Uterus (tissue), 4 donors: ENCODE measurements around the gene ROBO2. TPM values are rescaled to one million over a fixed set of nuclear protein-coding genes. Genes with fewer than 3 reads are reported as not detected.

Source experiments
- DNase-seq, 2 donors: peaks; one replicate each; pipeline ENCODE4 v3.0.0-alpha.2; 2019 to 2020
- H3K27ac ChIP-seq, 2 donors: fragments of 200-600 bp; sonication (generic); 1 replicate in 1 of 2; 2 replicates in 1 of 2; pipeline ENCODE4 v1.5.1; 2016 to 2018
- H3K27me3 ChIP-seq, 2 donors: fragments of 200-600 bp; sonication (generic); one replicate each; pipeline ENCODE4 v1.5.1; 2018 to 2019; ENCODE audit warnings: control low read depth in 1 of 2
- H3K36me3 ChIP-seq, 2 donors: fragments of 200-600 bp; sonication (generic); one replicate each; pipeline ENCODE4 v1.5.1; 2019; ENCODE audit warnings: control low read depth in 1 of 2
- H3K4me1 ChIP-seq, 2 donors: fragments of 200-600 bp; sonication (generic); one replicate each; pipeline ENCODE4 v1.5.1; 2018 to 2019; ENCODE audit warnings: control low read depth in 1 of 2
- H3K4me3 ChIP-seq, 2 donors: fragments of 200-600 bp; sonication (generic); 1 replicate in 1 of 2; 2 replicates in 1 of 2; pipeline ENCODE4 v1.5.1; 2018 to 2019; ENCODE audit warnings: mild to moderate bottlenecking in 1 of 2
- H3K9me3 ChIP-seq, 2 donors: fragments of 200-600 bp; sonication (generic); one replicate each; pipeline ENCODE4 v1.5.1; 2019; ENCODE audit warnings: control low read depth in 1 of 2
- CTCF ChIP-seq, 4 experiments: fragments of 200-600 bp in 2 of 4; fragments of 450-650 bp in 2 of 4; sonication (generic) in 2 of 4; IDR thresholded peaks; one replicate each; pipeline ENCODE4 v1.5.1; 2016 to 2019; ENCODE audit warnings: antibody characterized with exemption in 4 of 4, mild to moderate bottlenecking in 2 of 4, moderate library complexity in 1 of 4
- POLR2A ChIP-seq, 2 donors: fragments of 450-650 bp; IDR thresholded peaks; one replicate each; pipeline ENCODE4 v1.6.1; 2016; ENCODE audit warnings: antibody characterized with exemption in 2 of 2, mild to moderate bottlenecking in 1 of 2, moderate library complexity in 1 of 2
- intact Hi-C: fragments of 100-400 bp; cut with DNase I; formaldehyde crosslinking; loops from one replicate; pipeline ENCODE4 v1.15.1; 2023; ENCODE audit warnings: low total_unique reads
- small RNA-seq: library from RNA; depleted of rRNA; stranded (forward); fragments of <200 nt; gene quantifications from one replicate; pipeline ENCODE3, GENCODE V24; 2016
- total RNA-seq, 4 donors: library from RNA; depleted of rRNA in 3 of 4; stranded (reverse); fragments of >200 nt in 3 of 4; gene quantifications; one replicate each; pipeline versions ENCODE4 v1.1.0 to v1.2.4, GENCODE V29; 2014 to 2023
- donor health status: DM: yes; HTN: yes; CAD: no.

The ROBO2 gene
- total RNA-seq, 4 donors from 2014 or later: 0.26 to 51.3 (median 0.49) TPM; not detected in 1

GRCh38 chr3:77690284-77690845, 650.5 kb downstream of the ROBO2 start:
- Histone ChIP-seq H3K9me3 (no peaks in the 10 kb centered on the region), H3K4me3 (no peak overlapping the region), H3K36me3 (no peaks in the 10 kb centered on the region), H3K27me3 (no peaks in the 10 kb centered on the region), H3K27ac (no peak overlapping the region), H3K4me1 (no peaks in the 10 kb centered on the region)
- intact Hi-C loops: no loop called here
- no peak for DNase-seq
- no peak for TF ChIP-seq CTCF (IDR thresholded peaks at IDR 0.05)

GRCh38 chr3:77693147-77693546, 653.2 kb downstream of the ROBO2 start:
- no peak for TF ChIP-seq POLR2A (IDR thresholded peaks at IDR 0.05)
- no peak for TF ChIP-seq CTCF (IDR thresholded peaks at IDR 0.05)
- Histone ChIP-seq H3K4me1 (no peaks in the 10 kb centered on the region), H3K27ac (no peak overlapping the region), H3K36me3 (no peaks in the 10 kb centered on the region), H3K9me3 (no peaks in the 10 kb centered on the region), H3K27me3 (no peaks in the 10 kb centered on the region), H3K4me3 (no peak overlapping the region)
- intact Hi-C loops: no loop called here
- no peak for DNase-seq

GRCh38 chr3:77699125-77699691, 659.3 kb downstream of the ROBO2 start:
- no peak overlapping the region for H3K27ac ChIP-seq
- no peaks in the 10 kb centered on the region for H3K9me3 ChIP-seq
- H3K27me3 ChIP-seq: no peaks in the 10 kb centered on the region
- DNase-seq: no peak
- H3K4me1 ChIP-seq: no peaks in the 10 kb centered on the region
- TF ChIP-seq POLR2A (IDR thresholded peaks at IDR 0.05) (no peak), CTCF (IDR thresholded peaks at IDR 0.05) (no peak)
- no peaks in the 10 kb centered on the region for H3K36me3 ChIP-seq
- H3K4me3 ChIP-seq: no peak overlapping the region
- intact Hi-C loops: no loop called here

Small RNAs within 50 kb of the gene (small RNA-seq; reads per million reads assigned to genes)
- not detected for gene RNU6-386P
